ENCODE measurements around the gene SNAP25.

Gene SNAP25

DNA sequence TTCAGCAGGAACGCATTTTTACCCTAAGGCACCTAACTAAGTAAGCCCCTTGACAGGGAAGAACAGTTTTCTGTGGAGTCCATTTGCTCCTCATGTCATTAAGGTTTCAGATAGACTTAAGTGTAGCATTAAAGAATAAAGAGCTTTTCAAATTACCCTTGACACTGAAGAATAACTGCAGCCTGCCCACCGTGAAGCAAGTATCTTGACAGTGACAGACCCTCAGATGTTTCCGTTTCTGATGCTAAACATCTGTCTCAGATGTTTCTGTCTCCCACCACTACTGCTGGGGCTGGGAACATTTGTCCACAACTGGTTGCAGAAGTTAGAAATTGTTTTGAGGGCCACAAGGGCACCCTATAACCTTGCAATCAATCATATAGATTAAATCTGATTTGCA is 50.0 kb downstream of the SNAP25 start:
- no peak for DNase-seq

DNA sequence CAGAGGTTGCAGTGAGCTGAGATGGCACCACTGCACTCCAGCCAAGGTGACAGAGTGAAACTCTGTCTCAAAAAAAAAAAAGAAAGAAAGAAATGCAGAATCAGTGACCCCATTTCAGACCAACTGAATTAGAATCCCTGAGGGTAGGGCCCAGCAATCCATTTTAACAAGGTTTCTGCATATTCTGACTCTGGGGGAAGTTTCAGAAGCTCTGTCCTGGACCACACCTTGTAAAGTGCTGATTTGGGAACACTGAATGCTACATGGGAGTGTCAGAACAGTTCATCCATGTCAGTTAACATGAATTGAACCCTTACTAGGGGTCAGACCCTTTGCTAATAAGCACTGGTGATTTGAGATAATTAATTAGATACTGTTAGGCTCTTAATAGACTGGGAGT is 52.0 kb downstream of the SNAP25 start:
- no peak for DNase-seq

DNA sequence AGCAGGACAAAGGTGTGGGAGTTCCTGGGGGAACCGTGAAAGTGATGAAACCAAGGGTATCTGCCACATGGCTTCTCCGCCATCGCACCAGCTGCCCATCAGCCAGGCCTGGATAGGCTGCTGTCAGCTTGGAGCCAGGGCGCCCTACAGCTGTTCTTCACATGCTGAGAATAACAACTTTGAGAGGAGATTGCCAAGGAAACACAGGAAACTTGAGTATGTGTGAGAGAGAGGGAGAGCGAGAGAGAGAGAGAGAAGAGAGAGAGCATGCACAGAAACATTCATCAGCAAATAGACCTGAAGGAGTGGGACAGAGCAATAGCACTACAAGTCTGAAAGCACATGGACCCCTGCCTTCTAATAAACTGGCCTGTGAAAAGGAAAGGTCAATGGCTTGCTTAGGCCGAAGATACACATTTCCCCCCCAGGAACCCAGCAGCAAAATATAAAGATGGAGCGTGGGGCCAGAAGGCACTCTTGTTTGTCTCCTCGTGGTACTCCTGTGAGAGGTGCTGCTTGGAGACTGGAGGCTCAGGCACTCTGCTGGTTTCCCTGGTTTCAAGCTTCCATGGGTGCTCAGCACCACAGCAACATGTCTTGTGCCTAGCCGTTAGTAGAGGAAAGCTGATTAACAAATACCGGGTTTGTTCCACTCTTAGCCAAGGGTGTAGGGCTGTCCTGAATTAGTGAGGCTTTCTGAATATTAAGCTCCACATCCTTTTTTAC is 53.0 kb downstream of the SNAP25 start:
- no peak for DNase-seq

DNA sequence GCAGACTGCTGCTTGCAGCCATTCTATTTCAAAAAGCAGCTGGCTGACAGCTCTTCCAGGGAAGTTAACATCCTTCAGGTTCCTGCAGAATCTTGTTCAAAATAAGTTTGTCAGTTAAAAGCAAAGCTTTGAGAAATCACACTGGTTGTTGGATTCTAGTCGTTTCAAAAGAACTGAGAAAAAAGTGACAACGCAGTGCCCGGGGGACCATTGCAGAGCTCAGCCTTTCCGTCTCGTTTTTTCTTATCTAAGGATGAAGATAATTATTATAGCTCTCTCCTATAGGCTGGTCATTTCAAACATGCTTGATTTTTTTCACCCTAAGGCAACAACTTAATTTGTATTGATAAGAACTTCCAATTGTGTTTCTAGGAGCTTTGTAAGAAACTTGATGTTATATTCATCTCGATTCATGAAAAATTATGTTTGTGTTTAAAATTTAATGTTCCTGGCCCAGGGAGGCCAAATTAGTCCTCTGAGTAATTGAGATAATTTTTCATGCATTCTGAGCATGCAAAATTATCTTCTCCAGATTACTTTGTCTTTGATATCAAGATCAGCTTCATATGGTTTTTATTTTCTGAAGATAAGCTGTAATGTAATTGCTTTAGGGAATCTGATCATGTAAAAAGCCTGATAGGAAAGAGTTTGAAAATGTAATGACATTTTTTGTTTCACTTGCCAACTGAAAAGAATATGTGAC is 58.4 kb downstream of the SNAP25 start:
- no peak for DNase-seq

DNA sequence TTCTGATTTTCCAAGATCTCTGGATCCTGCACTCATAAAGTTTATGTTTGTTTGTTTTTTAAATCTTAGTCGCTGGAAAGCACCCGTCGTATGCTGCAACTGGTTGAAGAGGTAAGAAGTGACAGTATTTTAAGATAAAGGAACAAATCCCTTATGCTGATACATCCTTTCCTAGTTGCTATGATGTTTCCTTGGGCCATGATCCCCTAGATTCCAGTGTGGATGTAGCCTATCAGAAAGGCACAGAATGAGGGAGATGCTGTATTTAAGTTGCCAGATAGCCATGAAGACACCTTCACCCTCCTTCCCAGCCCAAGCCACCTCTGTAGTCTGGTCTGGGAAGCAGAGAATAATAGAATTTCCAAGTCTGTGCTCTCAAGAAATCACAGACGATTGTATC is 59.0 kb downstream of the SNAP25 start:
- DNase-seq, result no peak

DNA sequence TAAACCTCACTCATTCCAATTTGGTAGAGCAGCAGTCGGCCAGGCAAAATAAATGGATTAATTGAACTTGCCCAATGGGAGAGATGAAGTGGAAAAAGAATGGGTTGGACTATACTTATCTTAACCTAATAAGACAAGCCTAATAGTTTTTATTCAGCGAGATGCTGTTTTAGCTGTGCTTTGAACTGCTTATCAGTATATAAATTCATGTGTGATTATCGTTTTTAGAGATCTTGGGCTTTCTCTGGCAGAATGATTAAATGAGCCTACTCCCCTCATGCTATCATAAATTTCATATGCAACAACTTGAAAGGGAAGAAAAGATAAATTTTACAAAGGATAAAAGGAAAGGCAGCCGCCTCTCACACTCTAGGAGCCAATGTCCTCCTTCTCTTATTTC is 59.8 kb downstream of the SNAP25 start:
- no peak for DNase-seq

DNA sequence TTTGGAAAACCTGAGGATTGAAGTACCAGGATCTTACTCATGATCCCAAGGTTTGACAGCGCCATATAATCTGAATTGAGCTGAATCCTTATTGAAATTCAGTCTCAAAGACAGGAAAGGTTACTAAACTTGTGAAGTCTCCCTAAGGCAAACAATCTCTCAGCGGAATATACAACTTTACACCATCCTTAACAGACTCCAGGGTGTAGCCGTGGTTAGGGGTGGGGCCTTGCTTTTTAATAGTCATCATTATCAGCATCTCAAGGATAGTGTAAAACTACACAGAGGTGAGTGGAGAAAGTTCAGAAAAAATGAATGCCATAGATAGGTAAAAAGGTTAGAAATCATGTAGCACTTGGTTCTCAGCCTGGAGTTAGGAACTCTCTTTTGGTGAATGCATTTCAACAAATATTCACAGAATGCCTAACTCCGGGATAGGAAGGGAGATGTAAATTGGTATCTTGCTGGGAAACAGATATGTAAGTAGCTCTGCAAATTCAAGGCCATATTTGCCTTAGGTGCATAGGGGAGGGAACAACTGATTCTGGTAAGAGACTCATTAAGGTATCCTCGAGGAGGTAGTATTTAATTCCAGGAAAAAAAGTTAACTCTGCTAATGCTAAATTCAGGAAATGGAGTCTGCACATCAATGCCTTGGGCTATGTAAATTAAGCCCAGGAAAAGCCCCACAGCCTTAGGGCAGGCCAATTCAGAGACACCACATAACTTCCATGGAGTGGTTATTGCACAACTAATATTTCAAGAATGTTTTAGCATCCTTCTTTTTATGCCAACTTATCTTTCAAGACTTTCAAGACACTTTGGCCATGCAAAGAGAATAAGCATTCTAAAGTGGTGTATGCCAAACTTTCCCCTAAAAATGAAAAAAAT is 61.6 kb downstream of the SNAP25 start:
- no peak for DNase-seq

DNA sequence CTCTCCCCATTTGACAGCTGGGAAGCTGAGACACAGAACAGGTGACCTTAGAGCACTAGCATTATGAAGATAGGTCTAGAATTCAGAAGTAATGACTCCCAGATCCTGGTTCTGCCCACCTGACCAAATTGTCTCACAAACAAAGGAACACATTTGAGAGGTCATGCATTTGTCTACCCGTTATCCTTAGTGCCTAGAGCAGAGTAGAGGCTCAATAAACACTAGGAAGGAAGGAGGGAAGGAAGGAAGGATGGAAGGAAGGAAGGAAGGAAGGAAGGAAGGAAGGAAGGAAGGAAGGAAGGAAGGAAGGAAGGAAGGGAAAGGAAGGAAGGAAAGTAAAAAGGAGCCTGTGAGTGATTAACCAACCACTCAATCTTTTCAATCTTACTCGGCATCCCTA is 63.3 kb downstream of the SNAP25 start:
- DNase-seq, result no peak

DNA sequence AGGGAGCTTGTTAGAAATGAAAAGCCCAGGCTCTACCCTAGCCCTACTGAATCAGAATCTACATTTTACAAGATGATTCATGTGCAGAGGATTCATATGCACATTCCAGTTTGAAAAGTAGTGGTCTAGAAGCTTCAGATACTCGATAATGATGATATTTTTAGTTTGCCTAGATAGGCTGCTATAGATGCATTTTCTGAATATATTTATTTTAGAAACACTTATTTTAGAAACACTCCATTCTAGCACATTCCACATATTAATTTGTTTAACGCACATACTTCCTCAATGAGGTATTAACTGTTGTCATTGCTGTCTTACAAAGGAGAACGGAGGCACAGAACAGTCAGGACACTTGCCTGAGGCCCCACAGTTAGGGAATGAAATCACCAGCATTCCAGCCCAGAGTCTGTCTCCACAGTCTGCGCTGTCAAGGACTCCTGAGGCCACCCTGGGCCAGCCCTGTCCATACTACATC is 64.4 kb downstream of the SNAP25 start:
- DNase-seq, result no peak

DNA sequence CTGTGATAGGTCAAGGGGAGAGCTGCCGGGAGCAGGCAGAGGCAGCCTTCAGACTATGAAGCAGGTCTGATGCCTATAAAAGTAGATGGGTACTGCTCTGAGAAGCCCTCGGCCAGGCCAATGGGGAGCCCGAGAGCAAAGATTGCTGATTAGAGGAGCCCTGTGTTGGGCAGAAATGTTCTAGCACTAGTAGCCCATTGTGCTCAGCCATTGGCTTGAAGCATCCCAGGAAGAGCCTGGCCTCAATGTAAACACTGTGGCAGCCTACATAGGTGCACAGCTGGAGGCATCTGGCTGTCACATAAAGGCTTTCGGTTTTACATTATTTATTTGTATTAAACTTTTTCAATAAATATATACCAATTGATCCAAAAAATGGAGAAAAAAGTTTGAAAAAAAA is 67.7 kb downstream of the SNAP25 start:
- DNase-seq, result no peak

DNA sequence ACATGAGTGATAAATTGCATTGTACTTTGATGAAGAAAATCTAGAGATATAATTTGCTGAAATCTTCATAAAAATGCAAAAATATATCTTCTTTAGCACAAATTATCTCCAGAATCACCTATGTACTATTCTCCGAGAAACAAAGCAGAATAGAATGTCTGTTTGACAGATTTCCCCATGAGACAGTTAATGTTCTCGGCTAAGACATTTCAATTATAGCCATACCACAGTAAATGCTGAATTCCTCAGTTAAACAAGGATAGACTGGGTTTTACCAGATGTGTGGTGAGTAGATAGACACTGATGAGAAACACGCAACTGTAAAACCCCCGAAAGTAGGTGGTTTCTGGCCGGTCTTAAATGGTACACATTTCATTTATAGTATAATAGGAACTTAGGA is 69.8 kb downstream of the SNAP25 start:
- DNase-seq, result no peak

DNA sequence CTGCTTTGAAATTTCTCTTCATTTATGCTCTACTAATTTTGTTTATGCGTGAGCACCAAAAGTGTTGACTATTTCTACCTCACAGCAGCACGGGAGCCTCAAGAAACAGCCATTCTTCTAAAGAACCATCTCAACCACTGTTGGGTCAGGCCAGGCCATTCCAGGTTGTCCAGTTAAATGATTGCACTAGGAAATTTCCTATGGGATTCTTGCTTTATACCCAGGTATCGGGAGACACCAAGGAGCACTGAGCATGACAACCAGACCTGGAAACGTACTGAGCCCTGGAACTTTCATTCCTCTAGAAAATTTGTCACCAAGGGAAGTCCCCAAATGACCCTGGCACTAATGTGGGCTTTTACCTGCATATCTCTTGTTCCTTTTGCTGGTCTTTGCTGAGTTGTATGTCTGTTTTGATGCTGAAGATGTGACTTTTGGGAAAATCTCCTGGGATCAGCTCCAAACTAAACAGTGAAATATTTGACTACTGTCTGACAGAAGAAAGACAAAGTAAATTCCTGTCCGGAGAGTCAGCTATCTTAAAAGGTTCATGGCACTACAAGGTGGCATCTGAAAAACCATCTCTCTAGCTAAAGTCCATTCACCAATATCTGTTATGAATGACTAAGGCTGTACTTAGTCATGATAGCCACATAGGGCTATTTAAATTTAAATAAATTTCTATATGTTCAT is 70.5 kb downstream of the SNAP25 start:
- no peak for DNase-seq

DNA sequence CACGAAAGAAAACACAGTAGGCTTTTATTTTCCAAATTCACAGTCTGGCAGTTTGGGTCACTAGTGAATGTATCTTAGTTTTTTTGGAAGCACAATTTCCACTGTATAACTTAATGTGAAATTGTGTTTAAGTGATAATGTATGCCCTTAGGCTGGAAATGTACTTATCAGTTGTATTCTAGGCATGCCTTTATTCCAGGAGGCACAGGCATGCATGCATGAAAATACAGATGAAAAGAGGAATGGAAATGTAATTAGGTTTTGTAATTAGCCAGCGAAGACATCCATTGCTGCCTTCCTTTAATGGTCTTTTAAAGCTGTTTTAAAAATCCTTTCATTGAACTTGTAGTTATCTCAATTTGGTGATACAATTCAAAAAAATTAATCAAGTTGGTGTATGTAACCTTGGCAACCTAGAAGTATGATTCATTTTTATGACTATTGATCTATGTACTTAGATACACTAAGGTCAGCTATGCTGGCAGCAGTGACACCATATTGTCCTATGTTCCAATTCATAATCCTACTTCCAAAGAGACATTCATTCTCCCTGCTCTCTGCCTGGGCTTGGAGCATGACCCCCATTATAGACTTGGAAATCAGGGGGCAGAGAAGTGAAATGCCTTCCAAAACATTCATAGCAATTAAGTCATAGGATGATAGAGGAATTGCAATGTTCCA is 73.1 kb downstream of the SNAP25 start:
- no peak for DNase-seq

DNA sequence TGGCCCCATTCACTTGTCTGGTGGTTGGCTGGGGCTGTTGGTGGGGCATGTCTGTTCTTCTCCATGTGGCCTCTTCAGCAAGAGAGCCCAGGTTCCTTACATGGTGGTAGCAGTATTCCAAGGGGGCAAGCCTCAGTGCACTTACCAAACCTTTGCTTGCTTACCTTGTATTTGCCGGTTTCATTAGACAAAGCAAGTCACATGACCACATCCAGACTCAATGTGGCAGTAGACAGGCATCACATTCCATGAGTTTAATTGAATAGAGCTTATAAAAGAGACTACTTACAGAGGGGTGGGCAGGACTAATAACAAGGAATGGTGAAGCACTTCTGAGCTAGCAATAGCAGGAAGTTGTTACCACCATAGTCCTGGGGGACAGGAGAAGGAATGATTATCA is 78.6 kb downstream of the SNAP25 start:
- DNase-seq, result no peak

DNA sequence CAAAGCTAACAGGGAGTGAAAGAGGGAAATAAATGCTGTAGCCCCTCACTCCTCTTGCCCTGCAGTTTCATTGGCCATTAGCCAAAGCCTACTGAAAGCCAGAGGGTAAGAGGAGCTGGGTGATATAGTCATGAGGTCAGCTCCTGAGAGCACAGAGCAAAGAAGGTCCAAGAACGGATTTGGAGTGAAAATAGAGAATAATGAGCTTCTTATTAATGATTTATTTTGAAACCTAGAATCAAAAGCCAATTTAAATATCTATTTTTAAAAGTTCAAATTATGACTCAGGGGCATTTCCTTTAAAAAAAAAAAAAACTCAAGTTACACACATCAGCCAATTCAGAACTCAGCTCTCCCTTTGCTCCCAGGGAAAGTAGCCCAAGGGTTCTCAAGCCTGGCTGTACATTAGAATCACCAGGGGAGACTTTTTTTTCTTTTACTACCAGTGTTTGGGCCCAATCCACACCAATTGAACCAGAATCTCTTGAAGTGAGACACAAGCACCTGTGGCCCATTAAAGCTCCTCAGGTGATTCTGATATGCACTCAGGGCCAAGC is 79.1 kb downstream of the SNAP25 start:
- no peak for DNase-seq

DNA sequence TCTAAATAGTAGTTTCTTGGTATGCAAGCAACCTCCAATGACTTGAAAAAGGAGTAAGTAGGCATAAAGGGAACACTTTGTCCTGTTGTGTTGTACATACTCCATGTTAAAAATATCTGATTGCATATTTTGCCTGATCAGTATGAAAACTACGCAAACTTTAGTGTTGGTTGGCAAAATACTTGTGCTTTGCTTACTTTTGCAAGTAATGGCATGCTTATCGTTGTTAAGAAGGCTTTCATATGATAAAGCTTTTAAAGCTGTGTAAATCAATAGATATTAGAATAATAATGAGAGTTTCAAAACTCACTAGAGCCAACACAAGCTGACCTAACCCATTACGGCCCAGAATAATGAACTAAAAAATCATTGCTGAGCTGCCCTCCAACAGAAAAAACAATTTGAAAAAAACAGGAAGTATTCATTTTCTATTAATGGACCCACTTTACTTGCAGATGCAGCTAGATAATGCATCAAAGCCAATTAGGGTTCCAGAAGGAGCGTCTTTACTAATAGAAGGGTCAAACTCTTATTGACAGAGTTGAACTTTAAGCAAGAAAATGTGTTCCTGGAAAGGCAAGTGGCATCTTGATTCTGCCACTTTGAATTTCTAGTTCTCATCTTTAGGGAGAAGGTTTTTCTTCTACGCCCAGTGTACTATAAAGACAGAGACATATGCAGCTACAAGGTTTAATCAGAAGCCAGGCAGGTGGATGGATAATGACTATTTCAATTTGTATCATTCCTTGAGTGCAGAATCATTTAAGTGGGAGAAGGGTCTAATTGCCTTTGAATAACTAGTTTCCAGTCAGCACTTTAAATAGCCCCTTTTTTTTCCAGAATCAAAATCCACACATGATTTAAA is 82.2 kb downstream of the SNAP25 start:
- DNase-seq, result no peak

DNA sequence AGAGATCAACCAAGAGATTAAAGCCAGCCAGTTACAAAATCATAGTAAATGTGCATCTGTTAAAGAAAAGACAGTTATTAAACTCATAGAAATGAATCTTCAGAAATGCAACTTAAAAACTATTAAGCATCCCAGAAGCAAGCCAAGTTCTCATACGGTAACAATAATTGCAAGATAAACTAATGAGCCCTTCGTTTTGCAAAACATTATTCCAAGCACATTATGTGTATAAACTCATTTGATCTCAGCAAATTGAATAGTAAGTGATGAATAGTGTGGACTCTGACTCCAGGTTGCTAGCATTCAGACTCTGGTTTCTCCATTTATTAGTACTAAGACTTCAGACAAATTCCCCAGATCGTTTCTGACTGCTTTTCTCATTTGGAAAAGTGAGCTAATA is 85.2 kb downstream of the SNAP25 start:
- no peak for DNase-seq

DNA sequence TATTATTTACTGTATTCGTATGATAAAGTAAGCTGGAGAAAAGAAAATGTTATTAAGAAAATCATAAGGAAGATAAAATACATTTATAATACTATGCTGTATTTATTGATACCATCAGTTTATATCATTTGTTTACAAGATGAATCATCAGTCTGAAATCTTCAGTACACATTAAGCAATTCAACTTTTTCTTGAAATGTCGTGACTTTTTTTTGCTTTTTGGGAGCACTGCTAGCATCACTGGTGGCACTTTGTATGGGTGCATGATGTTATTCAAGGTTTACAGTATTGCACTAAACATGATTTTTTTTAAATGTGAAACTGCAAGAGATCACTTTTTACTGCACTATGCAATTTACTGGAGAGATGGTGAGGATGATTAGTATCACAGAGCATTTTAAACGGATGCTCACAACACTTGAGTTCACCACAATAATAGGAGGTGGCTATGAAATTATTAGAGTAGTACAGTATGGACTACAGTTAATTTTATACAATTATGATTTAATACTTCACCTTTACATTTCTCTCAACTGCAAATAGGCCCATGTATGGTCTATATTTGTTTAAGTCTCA is 85.9 kb downstream of the SNAP25 start:
- DNase-seq, result no peak

DNA sequence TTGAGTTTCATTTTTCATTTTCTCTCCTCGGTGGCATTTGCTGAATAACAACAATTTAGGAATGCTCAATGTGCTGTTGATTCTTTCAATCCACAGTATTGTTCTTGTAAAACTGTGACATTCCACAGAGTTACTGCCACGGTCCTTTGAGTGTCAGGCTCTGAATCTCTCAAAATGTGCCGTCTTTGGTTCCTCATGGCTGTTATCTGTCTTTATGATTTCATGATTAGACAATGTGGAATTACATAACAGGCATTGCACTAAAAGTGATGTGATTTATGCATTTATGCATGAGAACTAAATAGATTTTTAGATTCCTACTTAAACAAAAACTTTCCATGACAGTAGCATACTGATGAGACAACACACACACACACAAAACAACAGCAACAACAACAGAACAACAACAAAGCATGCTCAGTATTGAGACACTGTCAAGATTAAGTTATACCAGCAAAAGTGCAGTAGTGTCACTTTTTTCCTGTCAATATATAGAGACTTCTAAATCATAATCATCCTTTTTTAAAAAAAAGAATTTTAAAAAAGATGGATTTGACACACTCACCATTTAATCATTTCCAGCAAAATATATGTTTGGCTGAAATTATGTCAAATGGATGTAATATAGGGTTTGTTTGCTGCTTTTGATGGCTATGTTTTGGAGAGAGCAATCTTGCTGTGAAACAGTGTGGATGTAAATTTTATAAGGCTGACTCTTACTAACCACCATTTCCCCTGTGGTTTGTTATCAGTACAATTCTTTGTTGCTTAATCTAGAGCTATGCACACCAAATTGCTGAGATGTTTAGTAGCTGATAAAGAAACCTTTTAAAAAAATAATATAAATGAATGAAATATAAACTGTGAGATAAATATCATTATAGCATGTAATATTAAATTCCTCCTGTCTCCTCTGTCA is 88.1 kb downstream of the SNAP25 start:
- no peak for DNase-seq

DNA sequence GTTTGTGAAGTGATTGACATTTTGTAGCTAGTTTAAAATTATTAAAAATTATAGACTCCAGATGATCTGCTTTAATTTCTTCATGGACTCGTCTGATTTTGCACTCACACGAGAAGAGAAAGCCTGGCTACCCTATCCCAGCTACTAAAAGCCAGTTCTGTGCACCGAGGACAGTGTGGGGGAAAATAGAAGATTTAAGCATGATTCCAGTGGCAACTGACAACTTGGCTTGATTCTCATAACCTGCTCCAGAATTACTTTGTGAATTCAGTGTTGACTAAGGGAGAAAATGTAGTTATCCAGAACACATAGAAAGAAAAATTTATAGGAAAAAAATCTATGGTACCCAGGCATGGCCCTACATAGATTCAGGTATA is 88.7 kb downstream of the SNAP25 start:
- DNase-seq, result no peak
